Activated CD4-positive, CD25-positive, alpha-beta regulatory T cell treated with anti-CD3 and anti-CD28 coated beads, Interleukin-2, amount 50 U/mL, for 24 hours (primary cell): ENCODE measurements around the gene THTPA.
A peak's percentile ranks its signal among the peaks of the same experiment; 100 is the strongest.
"Not testable (repeated sequence)": the region's sequence is repeated elsewhere in the genome, so short reads cannot be mapped to it uniquely, and the experiment has no call there.

Experiments used
- ATAC-seq, 2 donors: fragments of 150-1000 bp; cut with Tn5 transposase; one replicate each; pipeline ENCODE4 v1.10.0; 2021; ENCODE audit warnings: mild to moderate bottlenecking in 1 of 2, moderate library complexity in 1 of 2

Gene THTPA

GRCh38 chr14:23568021-23568599 is 12.0 kb downstream of the THTPA start:
- no peak for ATAC-seq

DNA sequence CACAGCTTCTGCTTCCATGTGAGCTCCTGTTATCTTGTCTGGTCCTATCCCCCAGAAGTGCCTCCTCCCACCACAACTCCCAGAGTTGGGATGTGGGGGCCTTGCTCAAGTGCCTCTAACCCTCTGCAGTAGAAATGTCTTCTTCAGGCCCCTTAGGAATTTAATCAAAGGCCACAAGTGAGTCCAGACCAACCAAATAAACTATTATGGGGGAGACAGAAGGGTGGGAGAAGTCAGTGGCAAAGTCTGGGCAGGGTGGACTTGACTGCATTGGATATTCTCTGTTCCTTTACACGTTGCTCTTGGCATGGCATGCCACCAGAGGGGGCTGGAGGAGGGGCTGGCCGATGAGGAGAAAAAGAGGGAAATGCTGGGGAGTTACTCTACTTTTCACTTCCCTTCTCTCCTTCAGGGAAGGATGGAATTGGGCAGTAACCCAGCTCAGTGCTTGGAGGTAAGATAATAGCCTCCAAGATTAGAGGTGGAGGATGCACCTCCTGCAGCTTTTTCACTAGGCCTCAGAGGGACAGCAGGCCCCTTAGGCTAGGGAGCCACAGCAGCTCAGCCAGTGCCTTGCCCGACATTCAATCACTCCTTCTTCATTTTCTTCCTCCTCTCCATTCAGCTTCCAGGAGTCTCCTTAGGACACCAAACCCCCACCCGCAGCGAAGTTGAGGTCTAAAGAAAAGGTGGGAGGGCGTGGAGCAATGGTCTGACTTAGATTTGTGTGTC is 12.7 kb downstream of the THTPA start:
- ATAC-seq: no peak

GRCh38 chr14:23569443-23570151 is 13.5 kb downstream of the THTPA start:
- no peak for ATAC-seq

DNA sequence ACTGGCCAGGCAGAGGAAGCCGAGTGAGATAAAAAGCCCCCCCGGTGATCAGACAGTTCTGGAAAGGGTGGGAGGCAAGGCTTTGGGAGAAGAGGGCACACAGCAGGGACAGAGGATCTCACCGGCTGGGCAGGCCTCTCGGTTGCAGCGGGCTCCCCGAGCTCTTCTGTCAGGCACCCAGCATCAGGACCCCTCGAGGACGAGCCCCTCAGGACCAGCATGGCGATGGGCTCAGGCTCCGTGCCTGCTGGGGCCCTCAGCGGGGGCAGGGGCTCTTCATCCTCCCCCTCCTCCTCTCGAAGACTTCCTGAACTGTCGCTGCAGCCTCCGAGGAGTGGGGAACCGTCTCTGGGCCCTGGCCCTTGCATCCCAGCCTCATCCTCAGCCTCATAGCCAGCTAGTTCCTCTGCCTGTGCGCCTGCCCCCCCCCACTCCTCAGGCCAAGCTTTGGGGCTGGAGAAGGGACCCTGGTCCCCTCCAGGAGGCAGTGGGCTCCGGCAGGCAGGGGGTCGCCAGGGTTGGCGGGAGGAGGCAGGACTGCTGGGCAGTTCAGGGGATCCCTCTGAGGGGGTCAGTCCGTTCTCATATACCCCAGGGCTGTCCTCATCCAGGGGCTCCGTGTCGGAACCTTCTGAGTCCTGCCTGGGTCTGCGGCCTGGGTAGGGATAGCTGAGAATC is 14.9 kb downstream of the THTPA start:
- no peak for ATAC-seq

- ATAC-seq: no peak
Observed at GRCh38 chr14:23571701-23572523, 15.8 kb downstream of the THTPA start.

GRCh38 chr14:23572524-23572828 is 16.4 kb downstream of the THTPA start:
- no peak for ATAC-seq

DNA sequence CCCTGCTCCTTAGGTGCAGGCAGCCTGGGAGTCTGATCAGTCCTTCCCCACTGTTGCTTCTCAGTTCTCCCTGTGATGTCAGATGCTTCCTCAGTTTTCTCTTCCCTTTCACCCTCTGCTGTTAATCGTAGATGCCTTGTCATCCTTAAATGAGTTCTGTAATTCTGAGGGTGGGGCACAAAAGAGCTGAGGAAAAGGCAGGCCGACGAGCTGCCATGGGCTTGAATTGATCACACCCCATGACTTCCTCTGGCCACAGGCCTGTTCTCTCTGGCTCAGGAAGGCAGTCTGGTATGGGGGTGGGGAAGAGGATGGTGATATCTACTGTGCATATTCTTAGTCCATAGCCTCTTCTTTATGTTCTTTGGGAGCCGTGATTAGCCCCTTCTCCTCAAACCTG is 16.8 kb downstream of the THTPA start:
- no peak for ATAC-seq

DNA sequence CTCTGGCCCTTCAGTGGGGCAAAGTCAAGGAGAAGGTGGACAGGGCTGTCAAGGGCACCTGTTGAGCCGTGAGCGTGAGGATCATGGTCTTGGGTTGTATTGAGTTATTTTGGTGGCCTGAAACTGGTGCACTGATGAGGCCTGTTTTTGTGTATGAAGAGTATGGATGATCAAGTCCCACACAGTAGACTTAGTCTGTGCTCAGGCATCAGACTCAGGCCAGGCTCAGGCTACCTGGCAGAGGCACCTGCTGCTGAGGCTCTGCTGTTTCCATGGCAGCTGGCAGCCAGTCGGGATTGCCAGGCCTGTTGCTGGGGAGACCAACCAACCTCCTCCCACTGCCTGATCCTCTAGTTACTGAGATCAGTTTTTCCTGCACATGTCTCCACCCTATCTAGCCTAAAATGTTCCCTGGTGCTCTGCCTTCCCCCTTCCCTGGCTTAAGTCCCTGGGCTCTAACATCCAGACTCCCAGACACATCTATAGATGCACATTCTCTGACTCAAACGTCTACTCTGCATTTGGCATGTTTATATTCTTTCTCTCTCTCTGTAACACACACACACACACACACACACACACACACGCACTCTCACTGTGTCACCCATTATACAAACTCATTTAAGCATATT is 17.4 kb downstream of the THTPA start:
- ATAC-seq: no peak

- peak in 1 of 2 donors; percentile 21 for ATAC-seq
Observed at GRCh38 chr14:23577004-23577681, 21.1 kb downstream of the THTPA start.

- no peak for ATAC-seq
Observed at GRCh38 chr14:23577710-23578392, 21.8 kb downstream of the THTPA start.

- no peak for ATAC-seq
Observed at GRCh38 chr14:23578560-23579310, 22.7 kb downstream of the THTPA start, which contains the start of gene JPH4. JPH4 (minus strand) TSS chr14:23578790; CDS start chr14:23577453, 1,337 bp downstream.

DNA sequence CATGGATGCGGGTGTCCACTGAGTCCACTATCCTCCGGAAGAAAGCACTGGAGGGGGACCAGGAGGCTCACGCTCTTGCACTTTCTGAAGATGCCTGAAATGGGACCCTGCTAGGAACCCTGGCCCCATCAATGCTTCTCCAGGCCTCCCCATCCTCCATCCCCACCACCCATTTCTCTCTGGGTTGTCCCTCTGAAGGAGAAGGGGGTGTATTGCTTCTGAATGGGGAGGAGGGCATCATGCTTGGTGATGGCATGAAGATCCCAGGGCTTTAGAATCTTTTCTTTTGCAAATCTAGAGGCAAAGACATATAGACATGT is 23.2 kb downstream of the THTPA start:
- ATAC-seq: no peak

GRCh38 chr14:23579739-23580138 is 23.7 kb downstream of the THTPA start:
- no peak for ATAC-seq

DNA sequence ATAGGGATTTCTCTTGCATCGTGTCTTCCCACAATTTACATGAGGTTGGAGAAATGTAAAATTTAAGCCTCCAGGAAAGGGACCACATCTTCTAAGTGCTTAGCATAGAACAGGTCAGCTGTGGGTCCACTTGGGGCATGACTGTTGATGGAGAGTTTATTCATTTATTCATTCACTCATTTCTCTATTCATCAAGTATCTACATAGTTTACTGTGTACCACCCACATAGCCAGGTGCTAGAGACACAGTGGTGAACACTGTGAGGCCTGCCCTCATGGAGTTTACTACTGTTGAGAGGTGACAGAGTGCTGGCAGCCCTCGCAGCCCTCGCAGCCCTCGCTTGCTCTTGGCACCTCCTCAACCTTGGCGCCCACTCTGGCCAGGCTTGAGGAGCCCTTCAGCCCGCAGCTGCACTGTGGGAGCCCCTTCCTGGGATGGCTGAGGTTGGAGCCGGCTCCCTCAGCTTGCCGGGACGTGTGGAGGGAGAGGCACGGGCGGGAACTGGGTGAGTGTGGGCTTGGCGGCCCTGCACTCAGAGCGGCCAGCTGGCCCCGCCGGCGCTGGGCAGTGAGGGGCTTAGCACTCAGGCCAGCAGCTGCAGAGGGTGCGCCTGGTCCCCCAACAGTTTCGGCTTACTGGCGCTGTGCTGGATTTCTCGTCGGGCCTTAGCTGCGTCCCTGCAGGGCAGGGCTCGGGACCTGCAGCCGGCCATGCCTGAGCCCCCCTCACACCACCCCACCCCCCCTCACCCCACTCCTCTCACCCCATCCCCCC is 24.3 kb downstream of the THTPA start:
- ATAC-seq: no peak

- ATAC-seq: no peak
Observed at GRCh38 chr14:23580948-23581281, 24.8 kb downstream of the THTPA start.

- no peak for ATAC-seq
Observed at GRCh38 chr14:23582906-23583760, 27.1 kb downstream of the THTPA start.

DNA sequence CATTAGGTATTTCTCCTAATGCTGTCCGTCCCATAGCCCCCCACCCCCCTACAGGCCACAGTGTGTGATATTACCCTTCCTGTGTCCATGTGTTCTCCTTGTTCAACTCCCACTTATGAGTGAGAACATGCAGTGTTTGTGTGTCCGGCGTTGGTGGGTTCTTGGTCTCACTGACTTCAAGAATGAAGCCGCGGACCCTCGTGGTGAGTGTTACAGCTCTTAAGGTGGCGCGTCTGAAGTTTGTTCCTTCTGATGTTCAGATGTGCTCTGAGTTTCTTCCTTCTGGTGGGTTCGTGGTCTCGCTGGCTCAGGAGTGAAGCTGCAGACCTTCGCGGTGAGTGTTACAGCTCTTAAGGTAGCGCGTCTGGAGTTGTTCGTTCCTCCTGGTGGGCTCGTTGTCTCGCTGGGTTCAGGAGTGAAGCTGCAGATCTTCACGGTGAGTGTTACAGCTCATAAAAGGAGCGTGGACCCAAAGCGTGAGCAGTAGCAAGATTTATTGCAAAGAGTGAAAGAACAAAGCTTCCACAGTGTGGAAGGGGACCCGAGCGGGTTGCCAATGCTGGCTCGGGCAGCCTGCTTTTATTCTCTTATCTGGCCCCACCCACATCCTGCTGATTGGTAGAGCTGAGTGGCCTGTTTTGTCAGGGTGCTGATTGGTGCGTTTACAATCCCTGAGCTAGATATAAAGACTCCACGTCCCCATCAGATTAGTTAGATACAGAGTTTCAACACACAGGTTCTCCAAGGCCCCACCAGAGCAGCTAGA is 27.9 kb downstream of the THTPA start:
- ATAC-seq: not testable (repeated sequence)
